Measurements from ENCODE around the gene UROC1.

The UROC1 gene

DNA sequence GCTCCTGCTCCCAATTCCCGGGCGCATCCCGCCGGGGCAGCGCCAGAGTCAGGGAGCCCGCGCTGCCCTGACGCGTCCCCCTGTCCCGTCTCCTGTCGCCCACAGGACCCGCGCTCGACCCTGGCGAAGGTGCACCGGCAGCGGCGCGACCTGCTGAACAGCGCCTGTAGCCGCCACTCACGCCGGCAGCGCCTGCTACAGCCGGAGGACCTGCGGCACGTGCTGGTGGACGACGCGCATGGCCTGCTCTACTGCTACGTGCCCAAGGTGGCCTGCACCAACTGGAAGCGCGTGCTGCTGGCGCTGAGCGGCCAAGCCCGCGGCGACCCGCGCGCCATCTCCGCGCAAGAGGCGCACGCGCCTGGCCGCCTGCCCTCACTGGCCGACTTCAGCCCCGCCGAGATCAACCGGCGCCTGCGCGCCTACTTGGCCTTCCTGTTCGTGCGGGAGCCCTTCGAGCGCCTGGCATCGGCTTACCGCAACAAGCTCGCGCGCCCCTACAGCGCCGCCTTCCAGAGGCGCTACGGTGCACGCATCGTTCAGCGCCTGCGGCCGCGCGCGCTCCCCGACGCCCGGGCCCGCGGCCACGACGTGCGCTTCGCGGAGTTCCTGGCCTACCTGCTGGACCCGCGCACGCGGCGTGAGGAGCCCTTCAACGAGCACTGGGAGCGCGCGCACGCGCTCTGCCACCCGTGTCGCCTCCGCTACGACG, 24.2 kb upstream of the UROC1 start:
- H3K27ac ChIP-seq (replicated peaks) = peak overlapping the region; percentile 91
- TF ChIP-seq, protein P1, sequence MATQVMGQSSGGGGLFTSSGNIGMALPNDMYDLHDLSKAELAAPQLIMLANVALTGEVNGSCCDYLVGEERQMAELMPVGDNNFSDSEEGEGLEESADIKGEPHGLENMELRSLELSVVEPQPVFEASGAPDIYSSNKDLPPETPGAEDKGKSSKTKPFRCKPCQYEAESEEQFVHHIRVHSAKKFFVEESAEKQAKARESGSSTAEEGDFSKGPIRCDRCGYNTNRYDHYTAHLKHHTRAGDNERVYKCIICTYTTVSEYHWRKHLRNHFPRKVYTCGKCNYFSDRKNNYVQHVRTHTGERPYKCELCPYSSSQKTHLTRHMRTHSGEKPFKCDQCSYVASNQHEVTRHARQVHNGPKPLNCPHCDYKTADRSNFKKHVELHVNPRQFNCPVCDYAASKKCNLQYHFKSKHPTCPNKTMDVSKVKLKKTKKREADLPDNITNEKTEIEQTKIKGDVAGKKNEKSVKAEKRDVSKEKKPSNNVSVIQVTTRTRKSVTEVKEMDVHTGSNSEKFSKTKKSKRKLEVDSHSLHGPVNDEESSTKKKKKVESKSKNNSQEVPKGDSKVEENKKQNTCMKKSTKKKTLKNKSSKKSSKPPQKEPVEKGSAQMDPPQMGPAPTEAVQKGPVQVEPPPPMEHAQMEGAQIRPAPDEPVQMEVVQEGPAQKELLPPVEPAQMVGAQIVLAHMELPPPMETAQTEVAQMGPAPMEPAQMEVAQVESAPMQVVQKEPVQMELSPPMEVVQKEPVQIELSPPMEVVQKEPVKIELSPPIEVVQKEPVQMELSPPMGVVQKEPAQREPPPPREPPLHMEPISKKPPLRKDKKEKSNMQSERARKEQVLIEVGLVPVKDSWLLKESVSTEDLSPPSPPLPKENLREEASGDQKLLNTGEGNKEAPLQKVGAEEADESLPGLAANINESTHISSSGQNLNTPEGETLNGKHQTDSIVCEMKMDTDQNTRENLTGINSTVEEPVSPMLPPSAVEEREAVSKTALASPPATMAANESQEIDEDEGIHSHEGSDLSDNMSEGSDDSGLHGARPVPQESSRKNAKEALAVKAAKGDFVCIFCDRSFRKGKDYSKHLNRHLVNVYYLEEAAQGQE (IDR thresholded peaks at IDR 0.05; ENCODE audit: insufficient replicate concordance, low read depth) = no peak
- TF ChIP-seq POLR2AphosphoS5 (IDR thresholded peaks at IDR 0.05; ENCODE audit: low read depth) (no peak), GABPA (IDR thresholded peaks at IDR 0.05; ENCODE audit: low read depth) (no peak), SPI1 (IDR thresholded peaks at IDR 0.05; ENCODE audit: borderline replicate concordance, low read depth) (no peak)
- TF ChIP-seq, protein P2, sequence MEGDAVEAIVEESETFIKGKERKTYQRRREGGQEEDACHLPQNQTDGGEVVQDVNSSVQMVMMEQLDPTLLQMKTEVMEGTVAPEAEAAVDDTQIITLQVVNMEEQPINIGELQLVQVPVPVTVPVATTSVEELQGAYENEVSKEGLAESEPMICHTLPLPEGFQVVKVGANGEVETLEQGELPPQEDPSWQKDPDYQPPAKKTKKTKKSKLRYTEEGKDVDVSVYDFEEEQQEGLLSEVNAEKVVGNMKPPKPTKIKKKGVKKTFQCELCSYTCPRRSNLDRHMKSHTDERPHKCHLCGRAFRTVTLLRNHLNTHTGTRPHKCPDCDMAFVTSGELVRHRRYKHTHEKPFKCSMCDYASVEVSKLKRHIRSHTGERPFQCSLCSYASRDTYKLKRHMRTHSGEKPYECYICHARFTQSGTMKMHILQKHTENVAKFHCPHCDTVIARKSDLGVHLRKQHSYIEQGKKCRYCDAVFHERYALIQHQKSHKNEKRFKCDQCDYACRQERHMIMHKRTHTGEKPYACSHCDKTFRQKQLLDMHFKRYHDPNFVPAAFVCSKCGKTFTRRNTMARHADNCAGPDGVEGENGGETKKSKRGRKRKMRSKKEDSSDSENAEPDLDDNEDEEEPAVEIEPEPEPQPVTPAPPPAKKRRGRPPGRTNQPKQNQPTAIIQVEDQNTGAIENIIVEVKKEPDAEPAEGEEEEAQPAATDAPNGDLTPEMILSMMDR (IDR thresholded peaks at IDR 0.05; ENCODE audit: insufficient read depth, low read length) = no peak
- no peaks in the 10 kb centered on the region for H3K27me3 ChIP-seq (ENCODE audit: insufficient read depth, poor library complexity, severe bottlenecking)
- no peak for DNase-seq (ENCODE audit: low read depth in 1 of 2, low spot score in 1 of 2)
- no peak overlapping the region for H3K4me3 ChIP-seq (replicated peaks; ENCODE audit: insufficient read depth, low read length)

DNA sequence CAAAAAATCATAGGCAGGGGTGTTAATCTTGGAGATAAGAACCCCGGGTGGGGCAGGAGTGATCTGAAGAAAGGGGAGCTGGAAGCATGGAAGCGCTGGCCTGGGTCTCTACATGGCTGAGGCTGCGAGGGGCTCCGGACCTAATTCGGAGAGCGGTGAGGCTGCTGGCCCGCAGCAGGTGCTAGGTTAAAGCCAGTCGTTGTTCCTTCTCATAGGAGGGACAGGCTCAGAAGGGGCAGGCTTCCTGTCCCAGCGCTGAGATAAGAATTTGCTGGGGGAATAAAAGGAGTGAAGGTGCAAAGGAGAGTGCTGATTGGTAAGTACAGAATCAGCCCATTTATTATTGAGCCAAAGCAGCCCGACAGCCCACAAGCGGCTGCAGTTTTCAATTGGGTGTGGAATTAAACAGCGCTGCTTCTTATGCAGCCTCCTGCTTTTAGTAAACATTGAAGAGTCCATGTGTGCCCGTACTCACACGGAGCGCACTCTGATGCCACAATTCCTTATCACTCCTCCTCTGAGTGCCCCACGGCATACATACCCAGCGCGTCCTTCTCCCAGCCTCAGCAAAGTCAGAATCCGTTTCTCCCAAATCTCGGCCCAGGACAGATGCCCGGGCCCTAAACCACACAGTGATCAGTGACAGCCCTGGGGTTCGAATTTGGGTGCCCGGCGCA, 23.5 kb upstream of the UROC1 start:
- peak in 1 of 2 experiments; percentile 32 for DNase-seq (ENCODE audit: low read depth in 1 of 2, low spot score in 1 of 2)
- no peaks in the 10 kb centered on the region for H3K27me3 ChIP-seq (ENCODE audit: insufficient read depth, poor library complexity, severe bottlenecking)
- no peak overlapping the region for H3K4me3 ChIP-seq (replicated peaks; ENCODE audit: insufficient read depth, low read length)
- H3K27ac ChIP-seq (replicated peaks) = peak overlapping the region; percentile 91
- TF ChIP-seq, protein P1 (IDR thresholded peaks at IDR 0.05; ENCODE audit: insufficient replicate concordance, low read depth) = no peak
- TF ChIP-seq POLR2AphosphoS5 (IDR thresholded peaks at IDR 0.05; ENCODE audit: low read depth) = 0 out of 2 replicates have a peak, but pooled peaks have one; percentile 28

DNA sequence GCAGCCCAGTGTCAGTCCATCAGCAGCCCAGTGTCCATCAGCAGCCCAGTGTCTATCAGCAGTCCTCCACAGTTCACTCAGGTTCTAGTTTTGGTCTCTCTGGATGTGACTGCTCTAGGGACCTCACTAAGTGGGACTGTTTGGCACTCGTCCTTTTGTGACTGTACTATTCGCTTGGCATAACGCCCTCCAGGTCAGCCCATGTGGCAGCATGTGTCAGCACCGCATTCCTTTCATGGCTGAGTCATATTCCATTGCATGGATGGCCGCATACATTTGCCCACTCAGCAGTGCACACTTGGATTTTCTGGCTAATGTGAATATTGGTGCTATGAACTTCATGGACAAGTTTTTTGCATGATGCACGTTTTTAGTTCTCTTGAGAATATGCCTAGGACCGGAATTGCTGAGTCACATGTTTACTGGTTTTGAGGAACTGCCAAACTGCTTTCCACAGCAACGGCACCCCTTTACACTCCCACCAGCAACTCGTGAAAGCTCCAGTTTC, 22.8 kb upstream of the UROC1 start:
- peak overlapping the region; percentile 91 for H3K27ac ChIP-seq (replicated peaks)
- DNase-seq (ENCODE audit: low read depth in 1 of 2, low spot score in 1 of 2) = peak in 1 of 2 experiments; percentile 85
- TF ChIP-seq SPI1 (IDR thresholded peaks at IDR 0.05; ENCODE audit: borderline replicate concordance, low read depth) (peak; percentile 96), POLR2AphosphoS5 (IDR thresholded peaks at IDR 0.05; ENCODE audit: low read depth) (peak; percentile 53)
- TF ChIP-seq, protein P2 (IDR thresholded peaks at IDR 0.05; ENCODE audit: insufficient read depth, low read length) = no peak
- H3K27me3 ChIP-seq (ENCODE audit: insufficient read depth, poor library complexity, severe bottlenecking) = no peaks in the 10 kb centered on the region
- H3K4me3 ChIP-seq (replicated peaks; ENCODE audit: insufficient read depth, low read length) = no peak overlapping the region

DNA sequence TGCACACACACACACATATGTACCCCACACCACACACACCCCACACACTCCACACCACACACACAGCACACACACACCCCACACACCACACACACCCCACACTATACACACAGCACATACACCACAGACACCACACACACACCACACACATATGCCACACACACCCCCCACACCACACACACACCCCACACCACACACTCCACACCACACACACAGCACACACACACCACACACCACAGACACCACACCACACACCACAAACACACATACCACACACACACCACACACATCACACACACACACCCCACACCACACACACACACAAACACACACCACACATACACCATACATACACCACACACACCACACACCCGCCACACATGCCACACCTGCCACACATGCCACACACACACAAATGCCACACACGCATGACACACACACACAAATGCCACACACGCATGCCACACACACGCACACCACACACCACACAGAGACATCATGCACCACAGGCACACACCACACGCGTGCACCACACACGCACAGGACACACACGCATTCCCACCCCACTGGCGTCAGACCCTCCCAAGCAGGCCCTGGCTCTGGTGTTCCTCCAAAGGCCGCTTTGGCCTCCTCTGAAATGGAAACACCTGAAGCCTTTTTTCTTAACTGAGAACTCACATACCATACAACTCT, 22.1 kb upstream of the UROC1 start:
- no peak overlapping the region for H3K4me3 ChIP-seq (replicated peaks; ENCODE audit: insufficient read depth, low read length)
- peak overlapping the region; percentile 91 for H3K27ac ChIP-seq (replicated peaks)
- H3K27me3 ChIP-seq (ENCODE audit: insufficient read depth, poor library complexity, severe bottlenecking) = no peaks in the 10 kb centered on the region
- no peak for DNase-seq (ENCODE audit: low read depth in 1 of 2, low spot score in 1 of 2)
- TF ChIP-seq SPI1 (IDR thresholded peaks at IDR 0.05; ENCODE audit: borderline replicate concordance, low read depth) = no peak
- no peak for TF ChIP-seq POLR2AphosphoS5 (IDR thresholded peaks at IDR 0.05; ENCODE audit: low read depth)
- TF ChIP-seq, protein P2 (IDR thresholded peaks at IDR 0.05; ENCODE audit: insufficient read depth, low read length) = no peak
- TF ChIP-seq, protein P1 (IDR thresholded peaks at IDR 0.05; ENCODE audit: insufficient replicate concordance, low read depth) = no peak

Data from HL-60 (cell line).